GM23248 (cell line): Measurements from ENCODE around the gene HSPB3.
"Not testable (repeated sequence)": the region's sequence is repeated elsewhere in the genome, so short reads cannot be mapped to it uniquely, and the experiment has no call there.

Source experiments
- EZH2 ChIP-seq: fragments of 200-600 bp; sonication (generic); IDR thresholded peaks from 2 replicates; pipeline ENCODE4 v1.6.1; 2018; ENCODE audit warnings: antibody characterized with exemption, mild to moderate bottlenecking; ENCODE audit not compliant: insufficient read depth, poor library complexity, severe bottlenecking
- EZH2phosphoT487 ChIP-seq: fragments of 200-600 bp; sonication (generic); IDR thresholded peaks from 2 replicates; pipeline ENCODE4 v1.6.1; 2018; ENCODE audit warnings: antibody characterized with exemption, moderate library complexity, mild to moderate bottlenecking, low read depth; ENCODE audit not compliant: insufficient read depth

DNA sequence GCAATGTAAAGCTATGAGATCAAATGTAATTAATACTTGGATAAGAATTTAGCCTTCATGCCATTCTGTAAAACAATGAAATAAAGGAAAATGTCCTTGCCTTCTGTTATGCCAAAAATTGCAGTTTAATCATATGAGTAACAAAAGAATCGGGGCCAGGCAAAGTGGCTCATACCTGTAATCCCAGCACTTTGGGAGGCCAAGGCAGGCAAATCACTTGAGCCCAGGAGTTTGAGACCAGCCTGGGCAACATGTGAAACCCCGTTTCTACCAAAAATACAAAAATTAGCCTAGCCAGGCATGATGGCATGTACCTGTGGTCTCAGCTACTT is 34.1 kb downstream of the HSPB3 start:
- TF ChIP-seq EZH2phosphoT487, EZH2: not testable (repeated sequence)
